OCI-LY3 (cell line): ENCODE data around the gene NUP188.

Source experiments
- H2AFZ ChIP-seq: fragments of 200-600, 300-600 bp; shearing (Covaris generic); 2 replicates; pipeline ENCODE4 v1.6.0; 2014; ENCODE audit warnings: antibody characterized with exemption, low read depth, low read length
- H3K27ac ChIP-seq: fragments of 200-600, 300-600 bp; sonication (generic); 2 replicates; pipeline ENCODE4 v1.5.1; 2014; ENCODE audit warnings: mild to moderate bottlenecking, low read length, moderate library complexity, mixed read lengths
- H3K27me3 ChIP-seq: fragments of 200-600, 300-600 bp; sonication (generic); 2 replicates; pipeline ENCODE4 v1.6.1; 2014; ENCODE audit warnings: low read depth, low read length, mixed read lengths
- H3K36me3 ChIP-seq: fragments of 200-600, 300-600 bp; sonication (generic); replicated peaks from 2 replicates; pipeline ENCODE3; 2014; ENCODE audit warnings: low read depth, low read length, mixed read lengths
- H3K4me1 ChIP-seq: fragments of 300-600, 200-600 bp; sonication (generic); 2 replicates; pipeline ENCODE4 v1.6.1; 2014; ENCODE audit warnings: low read length, mixed read lengths
- H3K4me2 ChIP-seq: fragments of 200-600, 300-600 bp; sonication (generic); 2 replicates; pipeline ENCODE4 v1.6.1; 2014; ENCODE audit warnings: low read length, mixed read lengths
- H3K4me3 ChIP-seq: fragments of 300-600, 200-600 bp; sonication (generic); 2 replicates; pipeline ENCODE4 v1.5.1; 2014; ENCODE audit warnings: antibody characterized with exemption, mild to moderate bottlenecking, low read length, moderate library complexity
- H3K79me2 ChIP-seq: fragments of 300-600, 200-600 bp; shearing (Covaris generic); 2 replicates; pipeline ENCODE4 v1.6.1; 2014; ENCODE audit warnings: mild to moderate bottlenecking, low read length, mixed read lengths
- H3K9ac ChIP-seq: fragments of 300-600, 200-600 bp; shearing (Covaris generic); 2 replicates; pipeline ENCODE4 v1.6.0; 2014; ENCODE audit warnings: mild to moderate bottlenecking, low read length, moderate library complexity
- H3K9me3 ChIP-seq: fragments of 200-600, 300-600 bp; shearing (Covaris generic); 2 replicates; pipeline ENCODE4 v1.6.1; 2014; ENCODE audit warnings: low read length, mixed read lengths; ENCODE audit not compliant: insufficient read depth
- H4K20me1 ChIP-seq: fragments of 200-600, 300-600 bp; sonication (generic); 2 replicates; pipeline ENCODE4 v1.6.1; 2016; ENCODE audit warnings: low read length, mixed read lengths; ENCODE audit not compliant: insufficient read depth
- EZH2phosphoT487 ChIP-seq: fragments of 200-600 bp; shearing (Covaris generic); IDR thresholded peaks from 2 replicates; pipeline ENCODE4 v1.6.1; 2018; ENCODE audit warnings: antibody characterized with exemption, mixed run types, low read depth
- TF ChIP-seq, protein P1 (sequence below): fragments of 200-600, 300-600 bp; sonication (generic); IDR thresholded peaks from 2 replicates; pipeline ENCODE4 v1.5.1; 2014; ENCODE audit warnings: antibody characterized with exemption, low read length, low read depth

The NUP188 gene

DNA sequence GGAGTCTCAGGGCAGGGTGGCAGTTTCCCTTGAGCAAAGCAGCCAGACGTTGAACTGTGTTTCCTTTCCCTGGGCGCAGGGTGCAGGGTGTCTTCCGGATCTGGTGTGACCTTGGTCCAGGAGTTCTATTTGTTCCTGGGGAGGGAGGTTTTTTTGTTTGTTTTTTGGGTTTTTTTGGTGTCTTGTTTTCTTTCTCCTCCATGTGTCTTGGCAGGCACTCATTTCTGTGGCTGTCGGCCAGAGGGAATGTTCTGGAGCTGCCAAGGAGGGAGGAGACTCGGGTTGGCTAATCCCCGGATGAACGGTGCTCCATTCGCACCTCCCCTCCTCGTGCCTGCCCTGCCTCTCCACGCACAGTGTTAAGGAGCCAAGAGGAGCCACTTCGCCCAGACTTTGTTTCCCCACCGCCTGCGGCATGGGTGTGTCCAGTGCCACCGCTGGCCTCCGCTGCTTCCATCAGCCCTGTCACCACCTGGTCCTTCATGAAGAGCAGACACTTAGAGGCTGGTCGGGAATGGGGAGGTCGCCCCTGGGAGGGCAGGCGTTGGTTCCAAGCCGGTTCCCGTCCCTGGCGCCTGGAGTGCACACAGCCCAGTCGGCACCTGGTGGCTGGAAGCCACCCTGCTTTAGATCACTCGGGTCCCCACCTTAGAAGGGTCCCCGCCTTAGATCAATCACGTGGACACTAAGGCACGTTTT, 30.2 kb upstream of the NUP188 start:
- H3K36me3 ChIP-seq: no peaks in the 10 kb centered on the region
- H3K4me3 ChIP-seq: no peak overlapping the region
- TF ChIP-seq EZH2phosphoT487: no peak
- TF ChIP-seq, protein P1, sequence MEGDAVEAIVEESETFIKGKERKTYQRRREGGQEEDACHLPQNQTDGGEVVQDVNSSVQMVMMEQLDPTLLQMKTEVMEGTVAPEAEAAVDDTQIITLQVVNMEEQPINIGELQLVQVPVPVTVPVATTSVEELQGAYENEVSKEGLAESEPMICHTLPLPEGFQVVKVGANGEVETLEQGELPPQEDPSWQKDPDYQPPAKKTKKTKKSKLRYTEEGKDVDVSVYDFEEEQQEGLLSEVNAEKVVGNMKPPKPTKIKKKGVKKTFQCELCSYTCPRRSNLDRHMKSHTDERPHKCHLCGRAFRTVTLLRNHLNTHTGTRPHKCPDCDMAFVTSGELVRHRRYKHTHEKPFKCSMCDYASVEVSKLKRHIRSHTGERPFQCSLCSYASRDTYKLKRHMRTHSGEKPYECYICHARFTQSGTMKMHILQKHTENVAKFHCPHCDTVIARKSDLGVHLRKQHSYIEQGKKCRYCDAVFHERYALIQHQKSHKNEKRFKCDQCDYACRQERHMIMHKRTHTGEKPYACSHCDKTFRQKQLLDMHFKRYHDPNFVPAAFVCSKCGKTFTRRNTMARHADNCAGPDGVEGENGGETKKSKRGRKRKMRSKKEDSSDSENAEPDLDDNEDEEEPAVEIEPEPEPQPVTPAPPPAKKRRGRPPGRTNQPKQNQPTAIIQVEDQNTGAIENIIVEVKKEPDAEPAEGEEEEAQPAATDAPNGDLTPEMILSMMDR: no peak
- no peak overlapping the region for H3K4me2 ChIP-seq
- no peak overlapping the region for H3K27ac ChIP-seq
- no peaks in the 10 kb centered on the region for H4K20me1 ChIP-seq
- H3K9me3 ChIP-seq: no peaks in the 10 kb centered on the region
- H2AFZ ChIP-seq: no peak overlapping the region
- no peaks in the 10 kb centered on the region for H3K27me3 ChIP-seq
- H3K4me1 ChIP-seq: peaks cover 12% of the 10 kb centered on the region
- no peak overlapping the region for H3K9ac ChIP-seq
- peaks cover 7% of the 10 kb centered on the region; the same call in 1 of the 2 replicates for H3K79me2 ChIP-seq

DNA sequence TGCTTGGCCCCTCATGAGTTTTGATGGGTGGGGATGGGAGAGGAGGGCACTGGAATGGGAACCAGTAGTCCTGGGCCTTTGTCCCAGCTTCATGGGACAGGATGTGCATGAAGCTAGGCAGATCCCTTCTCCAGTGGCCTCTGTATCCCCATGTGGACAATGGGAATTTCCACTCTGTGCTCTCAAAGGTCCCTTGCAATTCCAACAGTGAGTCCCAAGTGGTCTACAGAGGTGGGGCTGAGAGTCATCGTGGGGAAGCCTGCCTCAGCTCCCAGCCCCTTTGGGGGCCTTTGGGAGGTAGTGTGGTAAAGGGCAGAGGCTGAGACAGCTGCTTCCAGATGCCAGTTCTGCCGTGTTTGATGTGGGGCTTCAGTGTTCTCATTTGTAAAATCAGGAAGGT, 28.6 kb upstream of the NUP188 start:
- H4K20me1 ChIP-seq: no peaks in the 10 kb centered on the region
- no peaks in the 10 kb centered on the region for H3K9me3 ChIP-seq
- H2AFZ ChIP-seq: no peak overlapping the region
- TF ChIP-seq, protein P1: no peak
- no peak for TF ChIP-seq EZH2phosphoT487
- H3K27me3 ChIP-seq: no peaks in the 10 kb centered on the region
- peaks cover 16% of the 10 kb centered on the region for H3K4me1 ChIP-seq
- H3K4me2 ChIP-seq: no peak overlapping the region
- H3K79me2 ChIP-seq: peaks cover 7% of the 10 kb centered on the region; the same call in 1 of the 2 replicates
- no peak overlapping the region for H3K27ac ChIP-seq
- no peaks in the 10 kb centered on the region for H3K36me3 ChIP-seq
- no peak overlapping the region for H3K4me3 ChIP-seq
- H3K9ac ChIP-seq: no peak overlapping the region

DNA sequence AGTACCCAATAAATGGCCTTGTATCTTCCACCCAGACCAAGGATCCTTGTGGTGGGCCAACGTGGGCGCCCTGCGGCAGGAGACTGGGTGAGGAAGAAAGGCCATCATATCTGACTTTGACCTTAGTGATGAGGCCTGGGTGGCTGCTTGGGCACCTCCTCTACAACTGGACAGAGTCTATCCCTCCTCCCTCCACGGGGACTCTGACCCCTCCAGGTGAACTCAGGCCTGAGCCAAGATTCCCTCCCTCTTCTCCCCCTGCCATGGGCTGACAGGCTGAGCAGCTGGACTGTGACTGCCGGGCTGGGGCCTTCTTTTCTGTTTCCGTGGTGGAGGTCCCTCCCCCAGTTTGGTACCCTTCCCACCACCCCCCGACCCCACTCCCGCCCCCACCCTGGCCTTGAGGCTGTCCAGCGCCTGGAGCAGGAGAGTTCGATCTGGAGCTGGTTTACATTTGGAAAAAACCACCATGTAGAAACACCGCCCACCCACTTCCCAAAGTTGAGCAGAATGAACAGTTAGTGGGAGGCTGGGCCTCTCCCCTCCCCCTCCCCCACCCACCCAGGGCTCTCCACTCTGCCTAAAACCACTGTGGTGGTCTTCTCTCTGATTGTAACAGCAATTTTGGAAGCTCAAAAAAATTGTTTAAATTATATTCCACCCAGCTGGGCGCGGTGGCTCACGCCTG, 28.0 kb upstream of the NUP188 start:
- H4K20me1 ChIP-seq: no peaks in the 10 kb centered on the region
- no peak overlapping the region for H3K4me2 ChIP-seq
- peaks cover 7% of the 10 kb centered on the region; the same call in 1 of the 2 replicates for H3K79me2 ChIP-seq
- H3K36me3 ChIP-seq: no peaks in the 10 kb centered on the region
- no peaks in the 10 kb centered on the region for H3K9me3 ChIP-seq
- H3K27me3 ChIP-seq: no peaks in the 10 kb centered on the region
- TF ChIP-seq, protein P1: no peak
- TF ChIP-seq EZH2phosphoT487: no peak
- no peak overlapping the region for H3K4me3 ChIP-seq
- H3K27ac ChIP-seq: no peak overlapping the region
- H3K9ac ChIP-seq: no peak overlapping the region
- peaks cover 16% of the 10 kb centered on the region for H3K4me1 ChIP-seq
- H2AFZ ChIP-seq: no peak overlapping the region

DNA sequence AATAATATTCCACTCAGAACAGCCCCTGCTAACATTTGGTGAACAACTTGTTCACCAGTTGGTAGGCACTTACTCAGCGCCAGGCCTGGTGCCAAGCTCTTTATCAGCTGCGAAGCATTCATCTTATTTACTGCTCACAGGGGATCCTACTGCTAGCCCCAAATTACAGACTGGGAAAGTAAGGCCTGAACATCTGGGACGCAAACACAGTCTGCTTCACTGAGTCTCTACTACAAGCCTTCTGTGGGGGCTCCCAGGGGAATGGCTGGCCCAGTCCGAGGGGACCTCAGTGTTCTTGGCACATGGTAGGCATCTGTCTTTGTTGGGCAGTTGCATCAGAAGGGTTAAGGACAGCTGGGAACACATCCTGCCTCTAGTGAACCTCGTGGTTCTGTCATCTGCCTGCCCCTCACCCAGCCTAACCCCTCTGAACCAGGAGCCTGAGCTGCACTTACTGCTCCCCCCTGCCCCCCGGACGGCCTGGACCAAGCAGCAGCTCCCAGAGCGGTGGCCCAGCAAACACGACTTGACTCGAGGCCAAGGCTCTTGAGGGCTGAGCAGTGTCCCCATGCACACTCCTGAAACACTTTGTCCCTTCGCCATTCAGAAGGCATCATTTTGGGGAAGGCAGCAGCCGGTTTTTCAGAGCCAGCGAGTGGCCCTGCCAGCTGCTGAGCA, 27.0 kb upstream of the NUP188 start, which contains the start of gene PHYHD1:
PHYHD1 (plus strand) TSS at position 602 of the 678 bp plus-strand sequence. CDS start 1,342 bp downstream, outside the sequence.
- no peaks in the 10 kb centered on the region for H3K9me3 ChIP-seq
- peak within 1 kb of the TSS; percentile 98 for H3K4me2 ChIP-seq
- no peaks in the 10 kb centered on the region for H4K20me1 ChIP-seq
- H3K27me3 ChIP-seq: no peaks in the 10 kb centered on the region
- TF ChIP-seq, protein P1: no peak
- no peak for TF ChIP-seq EZH2phosphoT487
- peak within 1 kb of the TSS; percentile 100 for H3K9ac ChIP-seq
- no peaks in the 10 kb centered on the region for H3K36me3 ChIP-seq
- H3K27ac ChIP-seq: peak within 1 kb of the TSS; percentile 87
- peak within 1 kb of the TSS; percentile 54; the same call in 1 of the 2 replicates for H2AFZ ChIP-seq
- H3K4me3 ChIP-seq: peak within 1 kb of the TSS; percentile 83
- peaks cover 16% of the 10 kb centered on the region for H3K4me1 ChIP-seq
- H3K79me2 ChIP-seq: peaks cover 7% of the 10 kb centered on the region; the same call in 1 of the 2 replicates
